ENCODE data around the gene MYO1E.

- TF ChIP-seq GLIS3 (CRISPR knock-in tag; IDR thresholded peaks at IDR 0.05) = no peak
- TF ChIP-seq ZC3H10 (CRISPR knock-in tag; IDR thresholded peaks at IDR 0.05) = no peak
- no peak for TF ChIP-seq PATZ1 (CRISPR knock-in tag; IDR thresholded peaks at IDR 0.05; ENCODE audit: borderline replicate concordance)
- TF ChIP-seq OSR1 (CRISPR knock-in tag; IDR thresholded peaks at IDR 0.05) = no peak
- no peak for TF ChIP-seq ZNF70 (CRISPR knock-in tag; IDR thresholded peaks at IDR 0.05)
- no peak for TF ChIP-seq ZFP3 (CRISPR knock-in tag; IDR thresholded peaks at IDR 0.05)
- TF ChIP-seq SNAI2 (CRISPR knock-in tag; IDR thresholded peaks at IDR 0.05) = no peak
- no peak for TF ChIP-seq CSDC2 (CRISPR knock-in tag; IDR thresholded peaks at IDR 0.05)
Observed at GRCh38 chr15:59279023-59279422, 93.6 kb downstream of the MYO1E start.
